GM12878 (cell line): ENCODE data around the gene FOXRED2.

ENCODE experiments used
- ATF7 ChIP-seq: fragments of 450-650 bp; IDR thresholded peaks from 2 replicates; pipeline ENCODE4 v1.6.1; 2016; ENCODE audit warnings: low read depth, mild to moderate bottlenecking
- FOXM1 ChIP-seq: IDR thresholded peaks from 2 replicates; pipeline ENCODE4 v1.6.1; 2012; ENCODE audit warnings: low read depth, mild to moderate bottlenecking, inconsistent platforms, low read length, moderate library complexity
- POLR2A ChIP-seq: IDR thresholded peaks from 2 replicates; pipeline ENCODE4 v1.6.1; 2011; ENCODE audit warnings: low read depth, mild to moderate bottlenecking, low read length
- RFX5 ChIP-seq: IDR thresholded peaks from 2 replicates; pipeline ENCODE4 v1.6.1; 2011; ENCODE audit warnings: low read depth, low read length, improper control_type of control experiment
- SMC3 ChIP-seq: IDR thresholded peaks from 2 replicates; pipeline ENCODE4 v1.6.1; 2011; ENCODE audit warnings: low read length, improper control_type of control experiment, borderline replicate concordance
- TAF1 ChIP-seq: IDR thresholded peaks from 2 replicates; pipeline ENCODE4 v1.6.1; 2011; ENCODE audit warnings: mild to moderate bottlenecking, low read depth, low read length, borderline replicate concordance
- ZSCAN29 ChIP-seq: fragments of 450-650 bp; IDR thresholded peaks from 2 replicates; pipeline ENCODE4 v1.6.1; 2017; ENCODE audit warnings: mild to moderate bottlenecking, moderate library complexity
- TF ChIP-seq, protein P1 (sequence below), 3 experiments: IDR thresholded peaks in 2 of 3; conservative IDR thresholded peaks in 1 of 3; 2 replicates each; pipeline ENCODE4 v1.5.1; 2011; ENCODE audit warnings: low read depth in 3 of 3, low read length in 3 of 3, mild to moderate bottlenecking in 3 of 3, control low read depth in 2 of 3, moderate library complexity in 2 of 3, inconsistent platforms in 1 of 3, mixed read lengths in 1 of 3; ENCODE audit not compliant: control insufficient read depth in 2 of 3, insufficient read depth in 1 of 3; ENCODE audit errors: extremely low read depth in 1 of 3

GRCh38 chr22:36478966-36479365, 27.9 kb downstream of the FOXRED2 start:
- no peak for TF ChIP-seq ZSCAN29
- no peak for TF ChIP-seq ATF7
- TF ChIP-seq, protein P1, sequence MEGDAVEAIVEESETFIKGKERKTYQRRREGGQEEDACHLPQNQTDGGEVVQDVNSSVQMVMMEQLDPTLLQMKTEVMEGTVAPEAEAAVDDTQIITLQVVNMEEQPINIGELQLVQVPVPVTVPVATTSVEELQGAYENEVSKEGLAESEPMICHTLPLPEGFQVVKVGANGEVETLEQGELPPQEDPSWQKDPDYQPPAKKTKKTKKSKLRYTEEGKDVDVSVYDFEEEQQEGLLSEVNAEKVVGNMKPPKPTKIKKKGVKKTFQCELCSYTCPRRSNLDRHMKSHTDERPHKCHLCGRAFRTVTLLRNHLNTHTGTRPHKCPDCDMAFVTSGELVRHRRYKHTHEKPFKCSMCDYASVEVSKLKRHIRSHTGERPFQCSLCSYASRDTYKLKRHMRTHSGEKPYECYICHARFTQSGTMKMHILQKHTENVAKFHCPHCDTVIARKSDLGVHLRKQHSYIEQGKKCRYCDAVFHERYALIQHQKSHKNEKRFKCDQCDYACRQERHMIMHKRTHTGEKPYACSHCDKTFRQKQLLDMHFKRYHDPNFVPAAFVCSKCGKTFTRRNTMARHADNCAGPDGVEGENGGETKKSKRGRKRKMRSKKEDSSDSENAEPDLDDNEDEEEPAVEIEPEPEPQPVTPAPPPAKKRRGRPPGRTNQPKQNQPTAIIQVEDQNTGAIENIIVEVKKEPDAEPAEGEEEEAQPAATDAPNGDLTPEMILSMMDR (IDR thresholded peaks at IDR 0.05 in 2 of 3, conservative IDR thresholded peaks at IDR 0.05 in 1 of 3; ENCODE audit: control insufficient read depth in 2 of 3, extremely low read depth in 1 of 3, insufficient read depth in 1 of 3, low read depth in 3 of 3, low read length in 3 of 3), result no peak
- TF ChIP-seq POLR2A, result no peak
- TF ChIP-seq RFX5, result no peak
- TF ChIP-seq TAF1, result no peak
- TF ChIP-seq SMC3, result no peak
- no peak for TF ChIP-seq FOXM1
